K562 (cell line): ENCODE results near the gene CEL. TPM values are rescaled to one million over a fixed set of nuclear protein-coding genes. Genes with fewer than 3 reads are reported as not detected.

Source experiments
- CHD1 ChIP-seq: fragments of 200-600 bp; sonication (generic); IDR thresholded peaks from one replicate; pipeline ENCODE4 v1.6.1; 2012; ENCODE audit warnings: mild to moderate bottlenecking, moderate library complexity, low read length, inconsistent platforms
- ELF4 ChIP-seq: fragments of 450-650 bp; formaldehyde crosslinking; IDR thresholded peaks from 2 replicates; pipeline ENCODE4 v1.4.0; 2022; ENCODE audit warnings: missing genetic modification characterization
- GABPA ChIP-seq: fragments of 200-800 bp; sonication (Bioruptor generic); conservative IDR thresholded peaks from 2 replicates; pipeline ENCODE4 v1.6.1; 2016; ENCODE audit warnings: low read depth, missing genetic modification characterization, missing compliant biosample characterization
- GABPB2 ChIP-seq: fragments of 250-450 bp; sonication (Bioruptor Pico); conservative IDR thresholded peaks from 2 replicates; pipeline ENCODE4 v1.5.1; 2021; ENCODE audit warnings: mild to moderate bottlenecking
- HDAC1 ChIP-seq, 2 experiments: fragments of 450-650 bp; IDR thresholded peaks; 2 replicates each; pipeline ENCODE4 v1.6.1; 2016 to 2017; ENCODE audit warnings: inconsistent platforms in 1 of 2, mild to moderate bottlenecking in 1 of 2, moderate library complexity in 1 of 2
- NFXL1 ChIP-seq: fragments of 450-650 bp; formaldehyde crosslinking; IDR thresholded peaks from 2 replicates; pipeline ENCODE4 v1.4.0; 2021; ENCODE audit warnings: mild to moderate bottlenecking
- PHF20 ChIP-seq: fragments of 450-650 bp; IDR thresholded peaks from 2 replicates; pipeline ENCODE4 v1.6.1; 2018; ENCODE audit not compliant: partially characterized antibody
- PTBP1 ChIP-seq: fragments of 200-400 bp; formaldehyde crosslinking; IDR thresholded peaks from 2 replicates; pipeline ENCODE4 v1.6.1; 2017; ENCODE audit warnings: low read depth, low read length
- SPI1 ChIP-seq: IDR thresholded peaks from 2 replicates; pipeline ENCODE4 v1.6.1; 2011; ENCODE audit warnings: low read depth, low read length, control low read depth, borderline replicate concordance
- ZBED1 ChIP-seq: IDR thresholded peaks from 2 replicates; pipeline ENCODE4 v1.6.1; 2014
- ZBTB17 ChIP-seq: fragments of 450-650 bp; formaldehyde crosslinking; IDR thresholded peaks from 2 replicates; pipeline ENCODE4 v1.4.0; 2020; ENCODE audit warnings: mild to moderate bottlenecking
- ZNF384 ChIP-seq: IDR thresholded peaks from 2 replicates; pipeline ENCODE4 v1.6.1; 2012; ENCODE audit warnings: low read depth, low read length, improper control_type of control experiment
- ZNF699 ChIP-seq: fragments of 250-450 bp; sonication (Bioruptor Pico); IDR thresholded peaks from 2 replicates; pipeline ENCODE4 v1.8.0; 2021; ENCODE audit warnings: mild to moderate bottlenecking, moderate library complexity; ENCODE audit not compliant: insufficient replicate concordance
- polyA plus RNA-seq, 8 experiments: library from polyadenylated mRNA; depleted of rRNA in 4 of 8; stranded (reverse) in 5 of 8; unstranded in 3 of 8; fragments of >200 nt; fragmentation: Nextera tagmentation in 2 of 8; fragmentation: Illumina TruSeq in 1 of 8; extraction: Ambion mirVana in 2 of 8; extraction: Trizol in 1 of 8; gene quantifications; 2 replicates each; pipeline versions ENCODE4 v1.2.1 to v1.2.3, GENCODE V29; 2011 to 2014; ENCODE audit warnings: inconsistent platforms in 1 of 8, missing spikeins in 1 of 8
- total RNA-seq, 7 experiments: library from RNA; depleted of rRNA in 6 of 7; stranded (reverse); fragments of >200 nt in 6 of 7; fragmentation: Illumina TruSeq in 2 of 7; extraction: Trizol in 2 of 7; gene quantifications; 2 replicates each; pipeline versions ENCODE4 v1.2.1 to v1.2.3, GENCODE V29; 2011 to 2021; ENCODE audit warnings: low replicate concordance in 1 of 7
- TF ChIP-seq, protein P1 (sequence below): fragments of 450-650 bp; IDR thresholded peaks from one replicate; pipeline ENCODE4 v1.6.1; 2018; ENCODE audit warnings: mild to moderate bottlenecking, moderate library complexity; ENCODE audit not compliant: partially characterized antibody
- TF ChIP-seq, protein P2 (sequence below): fragments of 250-450 bp; sonication (Bioruptor Pico); IDR thresholded peaks from 2 replicates; pipeline ENCODE4 v1.4.0; 2020; ENCODE audit warnings: mild to moderate bottlenecking
- TF ChIP-seq, protein P3 (sequence below): fragments of 450-650 bp; IDR thresholded peaks from 2 replicates; pipeline ENCODE4 v1.6.1; 2017; ENCODE audit warnings: antibody characterized with exemption
- TF ChIP-seq, protein P4 (sequence below): IDR thresholded peaks from 2 replicates; pipeline ENCODE4 v1.6.1; 2016; ENCODE audit warnings: missing genetic modification characterization, missing compliant biosample characterization
- TF ChIP-seq, protein P5 (sequence below): fragments of 450-650 bp; IDR thresholded peaks from 2 replicates; pipeline ENCODE4 v1.6.1; 2016; ENCODE audit warnings: missing biosample characterization, missing genetic modification characterization
- TF ChIP-seq, protein P6 (sequence below): fragments of 250-450 bp; sonication (Bioruptor Pico); IDR thresholded peaks from 2 replicates; pipeline ENCODE4 v1.8.0; 2022; ENCODE audit warnings: inconsistent platforms, mild to moderate bottlenecking, moderate library complexity, borderline replicate concordance

CEL gene
- total and polyA plus RNA-seq, 9 of the 15 experiments (the other 6 are each of a cell fraction or from before 2014, with no cell fraction given): 0.09 to 3.0 (median 0.51) TPM; not detected in 2

DNA sequence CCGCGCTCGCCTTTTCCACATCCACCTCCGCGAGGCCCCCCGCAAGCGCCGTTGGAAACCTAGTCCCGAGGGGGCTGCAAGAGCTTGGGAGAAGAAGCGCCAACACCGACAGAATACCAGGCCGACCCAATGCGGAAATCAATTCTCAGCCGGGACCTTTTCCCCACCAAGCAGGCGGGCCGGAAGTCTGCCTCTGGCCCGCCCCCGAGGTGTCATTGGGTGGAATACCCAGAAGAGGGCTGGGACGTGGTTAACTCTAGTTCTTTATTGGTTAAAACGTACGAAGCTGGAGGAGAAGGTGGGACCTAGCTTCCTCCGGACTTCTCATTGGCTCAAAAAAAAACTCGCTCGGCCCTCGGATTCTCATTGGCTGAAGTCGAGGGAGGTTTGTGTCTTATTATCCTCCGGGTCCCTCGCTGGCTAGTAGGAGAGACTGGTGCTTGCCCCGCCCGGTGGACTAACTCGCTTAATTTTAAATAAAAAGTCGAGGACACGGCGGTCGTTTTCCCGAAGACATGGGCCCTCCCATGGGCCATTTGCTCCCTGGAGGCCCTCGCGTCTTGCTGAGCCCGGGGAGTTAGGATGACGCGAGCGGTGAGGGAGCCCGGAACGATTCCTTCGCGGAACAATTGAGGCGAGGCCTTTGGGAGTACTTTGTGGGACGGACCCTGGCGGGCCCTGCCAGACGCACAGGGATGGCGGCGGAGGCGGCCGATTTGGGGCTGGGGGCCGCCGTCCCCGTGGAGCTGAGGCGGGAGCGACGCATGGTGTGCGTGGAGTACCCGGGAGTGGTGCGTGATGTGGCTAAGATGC lies 31.3 kb upstream of the CEL start, which contains the start of gene GTF3C5 (continued):
- TF ChIP-seq HDAC1 (IDR thresholded peaks at IDR 0.05) (peak in 1 of 2 experiments; percentile 91; a peak in 2 of 4 replicates), ZNF384 (no peak), PTBP1 (no peak), GABPA (tag) (peak; percentile 93), ELF4 (no peak), SPI1 (0 out of 2 replicates have a peak, but pooled peaks have one; percentile 7), ZBTB17 (peak; percentile 75), PHF20 (peak; percentile 96), NFXL1 (CRISPR knock-in tag) (no peak), ZBED1 (peak; percentile 67; the same call in 1 of the 2 replicates), ZNF699 (CRISPR knock-in tag) (no peak), GABPB2 (no peak), CHD1 (peak; percentile 52)
- TF ChIP-seq, protein P1, sequence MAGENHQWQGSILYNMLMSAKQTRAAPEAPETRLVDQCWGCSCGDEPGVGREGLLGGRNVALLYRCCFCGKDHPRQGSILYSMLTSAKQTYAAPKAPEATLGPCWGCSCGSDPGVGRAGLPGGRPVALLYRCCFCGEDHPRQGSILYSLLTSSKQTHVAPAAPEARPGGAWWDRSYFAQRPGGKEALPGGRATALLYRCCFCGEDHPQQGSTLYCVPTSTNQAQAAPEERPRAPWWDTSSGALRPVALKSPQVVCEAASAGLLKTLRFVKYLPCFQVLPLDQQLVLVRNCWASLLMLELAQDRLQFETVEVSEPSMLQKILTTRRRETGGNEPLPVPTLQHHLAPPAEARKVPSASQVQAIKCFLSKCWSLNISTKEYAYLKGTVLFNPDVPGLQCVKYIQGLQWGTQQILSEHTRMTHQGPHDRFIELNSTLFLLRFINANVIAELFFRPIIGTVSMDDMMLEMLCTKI: no peak
- TF ChIP-seq, protein P2, sequence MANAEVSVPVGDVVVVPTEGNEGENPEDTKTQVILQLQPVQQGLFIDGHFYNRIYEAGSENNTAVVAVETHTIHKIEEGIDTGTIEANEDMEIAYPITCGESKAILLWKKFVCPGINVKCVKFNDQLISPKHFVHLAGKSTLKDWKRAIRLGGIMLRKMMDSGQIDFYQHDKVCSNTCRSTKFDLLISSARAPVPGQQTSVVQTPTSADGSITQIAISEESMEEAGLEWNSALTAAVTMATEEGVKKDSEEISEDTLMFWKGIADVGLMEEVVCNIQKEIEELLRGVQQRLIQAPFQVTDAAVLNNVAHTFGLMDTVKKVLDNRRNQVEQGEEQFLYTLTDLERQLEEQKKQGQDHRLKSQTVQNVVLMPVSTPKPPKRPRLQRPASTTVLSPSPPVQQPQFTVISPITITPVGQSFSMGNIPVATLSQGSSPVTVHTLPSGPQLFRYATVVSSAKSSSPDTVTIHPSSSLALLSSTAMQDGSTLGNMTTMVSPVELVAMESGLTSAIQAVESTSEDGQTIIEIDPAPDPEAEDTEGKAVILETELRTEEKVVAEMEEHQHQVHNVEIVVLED: peak; percentile 67
- TF ChIP-seq, protein P3, sequence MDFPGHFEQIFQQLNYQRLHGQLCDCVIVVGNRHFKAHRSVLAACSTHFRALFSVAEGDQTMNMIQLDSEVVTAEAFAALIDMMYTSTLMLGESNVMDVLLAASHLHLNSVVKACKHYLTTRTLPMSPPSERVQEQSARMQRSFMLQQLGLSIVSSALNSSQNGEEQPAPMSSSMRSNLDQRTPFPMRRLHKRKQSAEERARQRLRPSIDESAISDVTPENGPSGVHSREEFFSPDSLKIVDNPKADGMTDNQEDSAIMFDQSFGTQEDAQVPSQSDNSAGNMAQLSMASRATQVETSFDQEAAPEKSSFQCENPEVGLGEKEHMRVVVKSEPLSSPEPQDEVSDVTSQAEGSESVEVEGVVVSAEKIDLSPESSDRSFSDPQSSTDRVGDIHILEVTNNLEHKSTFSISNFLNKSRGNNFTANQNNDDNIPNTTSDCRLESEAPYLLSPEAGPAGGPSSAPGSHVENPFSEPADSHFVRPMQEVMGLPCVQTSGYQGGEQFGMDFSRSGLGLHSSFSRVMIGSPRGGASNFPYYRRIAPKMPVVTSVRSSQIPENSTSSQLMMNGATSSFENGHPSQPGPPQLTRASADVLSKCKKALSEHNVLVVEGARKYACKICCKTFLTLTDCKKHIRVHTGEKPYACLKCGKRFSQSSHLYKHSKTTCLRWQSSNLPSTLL: no peak
- TF ChIP-seq, protein P4, sequence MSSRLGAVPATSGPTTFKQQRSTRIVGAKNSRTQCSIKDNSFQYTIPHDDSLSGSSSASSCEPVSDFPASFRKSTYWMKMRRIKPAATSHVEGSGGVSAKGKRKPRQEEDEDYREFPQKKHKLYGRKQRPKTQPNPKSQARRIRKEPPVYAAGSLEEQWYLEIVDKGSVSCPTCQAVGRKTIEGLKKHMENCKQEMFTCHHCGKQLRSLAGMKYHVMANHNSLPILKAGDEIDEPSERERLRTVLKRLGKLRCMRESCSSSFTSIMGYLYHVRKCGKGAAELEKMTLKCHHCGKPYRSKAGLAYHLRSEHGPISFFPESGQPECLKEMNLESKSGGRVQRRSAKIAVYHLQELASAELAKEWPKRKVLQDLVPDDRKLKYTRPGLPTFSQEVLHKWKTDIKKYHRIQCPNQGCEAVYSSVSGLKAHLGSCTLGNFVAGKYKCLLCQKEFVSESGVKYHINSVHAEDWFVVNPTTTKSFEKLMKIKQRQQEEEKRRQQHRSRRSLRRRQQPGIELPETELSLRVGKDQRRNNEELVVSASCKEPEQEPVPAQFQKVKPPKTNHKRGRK (tag): no peak
- TF ChIP-seq, protein P5, sequence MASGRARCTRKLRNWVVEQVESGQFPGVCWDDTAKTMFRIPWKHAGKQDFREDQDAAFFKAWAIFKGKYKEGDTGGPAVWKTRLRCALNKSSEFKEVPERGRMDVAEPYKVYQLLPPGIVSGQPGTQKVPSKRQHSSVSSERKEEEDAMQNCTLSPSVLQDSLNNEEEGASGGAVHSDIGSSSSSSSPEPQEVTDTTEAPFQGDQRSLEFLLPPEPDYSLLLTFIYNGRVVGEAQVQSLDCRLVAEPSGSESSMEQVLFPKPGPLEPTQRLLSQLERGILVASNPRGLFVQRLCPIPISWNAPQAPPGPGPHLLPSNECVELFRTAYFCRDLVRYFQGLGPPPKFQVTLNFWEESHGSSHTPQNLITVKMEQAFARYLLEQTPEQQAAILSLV (tag): no peak
- TF ChIP-seq, protein P6, sequence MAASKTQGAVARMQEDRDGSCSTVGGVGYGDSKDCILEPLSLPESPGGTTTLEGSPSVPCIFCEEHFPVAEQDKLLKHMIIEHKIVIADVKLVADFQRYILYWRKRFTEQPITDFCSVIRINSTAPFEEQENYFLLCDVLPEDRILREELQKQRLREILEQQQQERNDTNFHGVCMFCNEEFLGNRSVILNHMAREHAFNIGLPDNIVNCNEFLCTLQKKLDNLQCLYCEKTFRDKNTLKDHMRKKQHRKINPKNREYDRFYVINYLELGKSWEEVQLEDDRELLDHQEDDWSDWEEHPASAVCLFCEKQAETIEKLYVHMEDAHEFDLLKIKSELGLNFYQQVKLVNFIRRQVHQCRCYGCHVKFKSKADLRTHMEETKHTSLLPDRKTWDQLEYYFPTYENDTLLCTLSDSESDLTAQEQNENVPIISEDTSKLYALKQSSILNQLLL (CRISPR knock-in tag): no peak
